ENCODE data around the gene TUBGCP6. TPM values are rescaled to one million over a fixed set of nuclear protein-coding genes. Genes with fewer than 3 reads are reported as not detected.

The TUBGCP6 gene
- total and polyA plus RNA-seq, 4 donors = 23.0 to 68.3 (median 51.0) TPM

DNA sequence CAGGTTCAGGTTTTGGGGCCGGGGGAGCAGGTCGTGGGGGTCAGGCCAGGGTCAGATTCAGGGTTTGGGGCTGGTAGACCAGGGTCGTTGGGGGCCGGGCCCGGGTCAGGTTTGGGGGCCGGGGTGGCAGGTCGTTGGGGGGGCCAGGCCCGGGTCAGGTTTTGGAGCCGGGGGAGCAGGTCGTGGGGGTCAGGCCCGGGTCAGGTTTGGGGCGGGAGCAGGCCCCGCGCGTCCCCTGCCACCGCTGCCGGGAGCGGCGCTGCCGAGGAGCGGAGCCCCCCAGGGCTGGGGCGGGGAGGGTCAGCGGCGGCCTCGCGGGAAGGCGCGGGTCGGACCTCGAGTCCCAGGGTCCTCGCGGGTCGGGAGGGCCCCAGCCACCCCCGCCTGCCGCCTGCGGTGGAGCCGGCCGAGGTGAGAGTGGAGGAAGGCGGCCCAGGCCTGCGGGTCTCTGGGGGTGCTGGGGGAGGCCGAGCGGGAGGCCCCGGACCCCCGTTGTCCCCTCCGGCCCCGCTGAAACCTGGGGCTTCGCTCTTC is 58.6 kb downstream of the TUBGCP6 start:
- Histone ChIP-seq H3K4me3 (ENCODE audit: low read depth, low read length) (peak overlapping the region; percentile 36), H3K27ac (ENCODE audit: low read depth, low read length) (no peak overlapping the region), H3K27me3 (ENCODE audit: control insufficient read depth, insufficient read depth, low read length) (no peaks in the 10 kb centered on the region), H3K9me3 (ENCODE audit: control insufficient read depth, insufficient read depth, low read length) (no peaks in the 10 kb centered on the region), H3K36me3 (ENCODE audit: control insufficient read depth, insufficient read depth, low read length) (peaks cover 48% of the 10 kb centered on the region), H3K4me1 (ENCODE audit: control insufficient read depth, insufficient read depth, low read length) (peaks cover 53% of the 10 kb centered on the region)
- no peak for DNase-seq (ENCODE audit: low read depth in 4 of 6, low spot score in 6 of 6)
- 2% methylated on average over 47 of the region's 47 CpGs for WGBS (ENCODE audit: insufficient coverage)

GRCh38 chr22:50185375-50186087 is 59.3 kb downstream of the TUBGCP6 start, which contains the start of gene TRABD:
Gene TRABD, plus strand, starts transcription at chr22:50185913. Its CDS starts 7,148 bp downstream, at chr22:50193061.
- Histone ChIP-seq H3K4me1 (ENCODE audit: control insufficient read depth, insufficient read depth, low read length) (peaks cover 46% of the 10 kb centered on the region), H3K9me3 (ENCODE audit: control insufficient read depth, insufficient read depth, low read length) (no peaks in the 10 kb centered on the region), H3K27ac (ENCODE audit: low read depth, low read length) (no peak within 1 kb of the TSS), H3K4me3 (ENCODE audit: low read depth, low read length) (peak within 1 kb of the TSS; percentile 52), H3K27me3 (ENCODE audit: control insufficient read depth, insufficient read depth, low read length) (no peaks in the 10 kb centered on the region), H3K36me3 (ENCODE audit: control insufficient read depth, insufficient read depth, low read length) (peaks cover 49% of the 10 kb centered on the region)
- DNase-seq (ENCODE audit: low read depth in 4 of 6, low spot score in 6 of 6) = peak in 5 of 6 donors; percentile 74 to 96 (median 82)
- 2% methylated on average over 51 of the region's 90 CpGs for WGBS (ENCODE audit: insufficient coverage)

DNA sequence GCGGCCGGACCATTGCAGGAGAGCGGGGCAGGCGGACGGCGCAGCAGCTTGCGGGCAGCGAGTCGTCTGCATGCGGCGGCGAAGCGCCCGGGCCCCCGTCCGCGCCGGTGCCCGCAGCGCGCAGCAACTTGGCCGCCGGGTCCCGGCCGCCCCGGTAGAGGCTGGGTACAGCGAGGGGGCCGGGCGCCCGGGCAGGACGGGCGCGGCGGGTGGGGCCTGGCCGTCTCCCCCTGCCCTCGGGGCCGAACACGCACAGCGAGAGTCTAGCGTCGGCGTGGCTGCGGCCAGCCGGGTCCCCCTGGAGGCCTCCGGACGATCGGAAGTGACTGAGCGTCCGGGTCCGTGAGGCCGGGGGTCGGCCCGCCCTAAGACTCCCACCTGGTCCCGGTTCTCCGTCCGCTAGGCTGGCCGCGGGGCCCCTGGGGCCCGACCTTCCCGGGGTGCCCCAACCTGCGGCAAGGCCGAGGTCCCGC is 59.9 kb downstream of the TUBGCP6 start:
- Histone ChIP-seq H3K4me3 (ENCODE audit: low read depth, low read length) (peak overlapping the region; percentile 52), H3K36me3 (ENCODE audit: control insufficient read depth, insufficient read depth, low read length) (peaks cover 49% of the 10 kb centered on the region), H3K9me3 (ENCODE audit: control insufficient read depth, insufficient read depth, low read length) (no peaks in the 10 kb centered on the region), H3K4me1 (ENCODE audit: control insufficient read depth, insufficient read depth, low read length) (peaks cover 40% of the 10 kb centered on the region), H3K27me3 (ENCODE audit: control insufficient read depth, insufficient read depth, low read length) (no peaks in the 10 kb centered on the region), H3K27ac (ENCODE audit: low read depth, low read length) (no peak overlapping the region)
- DNase-seq (ENCODE audit: low read depth in 4 of 6, low spot score in 6 of 6) = no peak
- WGBS (ENCODE audit: insufficient coverage) = 9% methylated on average over 63 of the region's 63 CpGs

DNA sequence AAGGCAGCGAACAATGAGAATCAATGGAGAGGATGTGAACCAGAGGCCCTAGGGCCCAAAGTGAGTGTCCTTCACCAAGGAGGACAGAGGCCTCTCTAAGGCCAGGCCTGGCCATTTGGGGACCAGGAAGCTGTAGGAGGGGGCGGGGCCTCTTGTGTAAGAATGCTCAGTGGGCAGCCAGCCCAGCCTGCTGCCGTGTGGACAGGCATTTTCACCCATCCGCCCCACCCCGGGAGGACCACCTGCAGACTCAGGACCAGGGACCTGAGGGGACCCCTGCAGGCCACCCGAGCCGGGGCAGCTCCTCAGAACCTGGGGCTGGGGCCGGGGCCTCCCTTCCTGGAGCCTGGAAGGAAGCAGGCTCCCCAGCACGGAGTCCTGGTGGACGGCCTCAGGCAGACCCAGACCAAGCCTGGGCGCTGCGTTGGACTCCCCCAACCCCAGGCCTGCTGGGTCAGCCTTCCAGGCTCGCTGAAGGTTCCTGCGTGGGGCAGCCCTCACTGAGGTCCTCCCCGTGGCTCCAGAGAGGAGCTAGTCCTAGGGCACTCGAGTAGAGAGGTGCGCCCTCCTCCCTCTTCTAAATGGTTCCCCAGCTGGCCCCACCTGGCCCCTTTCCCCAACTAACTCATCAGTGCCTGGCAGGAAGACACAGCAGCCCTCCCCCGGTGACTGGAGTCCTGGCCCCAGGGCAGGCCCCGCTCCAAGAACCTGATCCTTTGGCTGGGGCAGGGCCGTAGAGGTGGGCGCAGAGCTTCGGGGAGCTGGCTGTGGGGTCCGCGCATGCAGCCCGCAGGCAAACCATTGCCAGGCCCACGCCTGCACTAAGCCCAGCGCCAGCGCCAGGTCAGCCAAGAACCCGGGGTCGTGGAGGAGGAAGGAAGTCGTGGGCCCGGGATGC is 60.6 kb downstream of the TUBGCP6 start:
- WGBS (ENCODE audit: insufficient coverage) = 47% methylated on average over 30 of the region's 32 CpGs
- peaks cover 33% of the 10 kb centered on the region for H3K4me1 ChIP-seq (ENCODE audit: control insufficient read depth, insufficient read depth, low read length)
- peak in 1 of 6 donors; percentile 40 for DNase-seq (ENCODE audit: low read depth in 4 of 6, low spot score in 6 of 6)
- no peaks in the 10 kb centered on the region for H3K9me3 ChIP-seq (ENCODE audit: control insufficient read depth, insufficient read depth, low read length)
- peak overlapping the region; percentile 12 for H3K4me3 ChIP-seq (ENCODE audit: low read depth, low read length)
- H3K36me3 ChIP-seq (ENCODE audit: control insufficient read depth, insufficient read depth, low read length) = peaks cover 51% of the 10 kb centered on the region
- H3K27me3 ChIP-seq (ENCODE audit: control insufficient read depth, insufficient read depth, low read length) = no peaks in the 10 kb centered on the region
- H3K27ac ChIP-seq (ENCODE audit: low read depth, low read length) = no peak overlapping the region

DNA sequence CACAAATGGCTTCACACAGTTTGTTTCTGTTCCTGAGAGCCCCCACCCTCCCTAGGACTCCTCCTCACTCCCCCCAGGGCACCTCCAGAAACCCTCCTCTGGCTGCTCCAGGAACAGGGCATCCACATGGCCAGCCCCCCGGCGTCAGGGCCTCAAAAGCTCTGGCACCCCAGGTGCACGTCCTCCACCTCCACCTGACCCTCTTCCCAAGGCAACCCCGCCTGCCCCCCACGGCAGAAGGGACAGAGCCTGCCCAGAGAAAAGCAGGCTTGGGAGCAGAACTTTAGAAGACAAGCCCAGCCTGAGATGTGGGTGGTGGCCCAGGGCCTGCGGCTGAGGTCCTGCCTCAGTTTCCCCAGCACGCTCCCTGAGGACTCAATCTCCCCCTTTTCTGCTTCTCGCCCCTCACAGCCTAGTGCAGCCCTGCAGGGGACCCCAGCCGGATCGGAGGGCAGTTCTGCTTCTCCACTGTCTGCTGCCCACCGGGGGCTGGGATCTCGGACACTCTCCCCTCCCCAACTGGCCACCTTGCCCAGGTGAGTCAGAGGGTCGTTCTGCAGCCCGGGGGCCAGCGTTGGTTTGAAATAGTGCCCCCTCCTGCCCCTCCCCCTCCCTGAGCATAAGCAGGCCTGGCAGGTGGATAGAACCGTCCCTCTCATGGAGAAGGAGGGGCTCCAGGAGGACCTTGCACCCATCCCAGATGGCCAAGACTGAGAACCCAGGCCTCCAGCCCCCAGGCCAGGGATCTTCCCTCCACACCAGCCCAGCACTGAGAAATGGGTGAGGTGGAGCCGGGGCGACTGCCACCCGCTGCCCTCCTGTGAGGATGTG is 61.5 kb downstream of the TUBGCP6 start:
- Histone ChIP-seq H3K4me3 (ENCODE audit: low read depth, low read length) (no peak overlapping the region), H3K4me1 (ENCODE audit: control insufficient read depth, insufficient read depth, low read length) (peaks cover 32% of the 10 kb centered on the region), H3K27ac (ENCODE audit: low read depth, low read length) (no peak overlapping the region), H3K9me3 (ENCODE audit: control insufficient read depth, insufficient read depth, low read length) (no peaks in the 10 kb centered on the region), H3K36me3 (ENCODE audit: control insufficient read depth, insufficient read depth, low read length) (peaks cover 54% of the 10 kb centered on the region), H3K27me3 (ENCODE audit: control insufficient read depth, insufficient read depth, low read length) (no peaks in the 10 kb centered on the region)
- 86% methylated on average over 15 of the region's 19 CpGs for WGBS (ENCODE audit: insufficient coverage)
- DNase-seq (ENCODE audit: low read depth in 4 of 6, low spot score in 6 of 6) = no peak

GRCh38 chr22:50182176-50183081 is 62.4 kb downstream of the TUBGCP6 start:
- H3K27ac ChIP-seq (ENCODE audit: low read depth, low read length) = no peak overlapping the region
- 73% methylated on average over 28 of the region's 31 CpGs for WGBS (ENCODE audit: insufficient coverage)
- no peaks in the 10 kb centered on the region for H3K27me3 ChIP-seq (ENCODE audit: control insufficient read depth, insufficient read depth, low read length)
- no peak overlapping the region for H3K4me3 ChIP-seq (ENCODE audit: low read depth, low read length)
- peaks cover 61% of the 10 kb centered on the region for H3K36me3 ChIP-seq (ENCODE audit: control insufficient read depth, insufficient read depth, low read length)
- no peaks in the 10 kb centered on the region for H3K9me3 ChIP-seq (ENCODE audit: control insufficient read depth, insufficient read depth, low read length)
- no peak for DNase-seq (ENCODE audit: low read depth in 4 of 6, low spot score in 6 of 6)
- peaks cover 32% of the 10 kb centered on the region for H3K4me1 ChIP-seq (ENCODE audit: control insufficient read depth, insufficient read depth, low read length)

DNA sequence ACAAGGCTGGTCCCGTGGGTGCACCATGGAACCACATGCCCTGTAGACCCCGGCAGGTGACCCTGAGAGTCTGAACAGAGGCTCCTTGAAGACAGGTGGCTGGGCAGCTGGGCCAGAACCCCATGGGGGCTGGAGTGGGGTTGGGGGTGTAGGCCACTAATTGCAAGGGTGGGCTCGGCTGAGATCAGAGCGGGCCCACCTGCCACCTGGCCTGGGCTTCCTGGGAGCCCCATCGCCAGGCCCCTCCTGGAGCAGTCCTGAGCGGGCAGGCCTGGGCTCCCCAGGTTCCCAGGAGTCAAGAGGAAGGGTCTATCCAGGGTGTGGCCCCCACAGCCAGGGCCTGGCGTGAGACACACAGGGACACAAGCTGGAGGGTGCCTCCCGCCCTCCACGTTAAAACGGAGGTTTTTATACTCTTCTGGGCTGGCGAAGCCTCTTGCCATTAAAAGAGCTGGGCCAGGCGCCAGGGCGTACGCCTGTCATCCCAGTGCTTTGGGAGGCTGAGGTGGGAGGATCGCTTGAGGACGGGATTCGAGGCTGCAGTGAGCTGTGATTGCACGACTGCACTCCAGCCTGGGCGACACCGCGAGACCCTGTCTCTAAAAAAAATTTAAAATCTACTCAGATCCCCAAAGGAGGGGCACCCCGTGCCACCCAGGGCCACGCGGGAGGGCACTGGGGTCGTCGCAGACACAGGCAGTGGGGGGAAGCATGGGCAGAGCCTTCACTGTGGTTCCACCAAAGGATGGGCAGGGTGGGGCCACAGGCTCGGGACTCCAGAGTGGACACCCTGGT is 63.9 kb downstream of the TUBGCP6 start:
- Histone ChIP-seq H3K9me3 (ENCODE audit: control insufficient read depth, insufficient read depth, low read length) (no peaks in the 10 kb centered on the region), H3K4me1 (ENCODE audit: control insufficient read depth, insufficient read depth, low read length) (peaks cover 23% of the 10 kb centered on the region), H3K27ac (ENCODE audit: low read depth, low read length) (no peak overlapping the region), H3K4me3 (ENCODE audit: low read depth, low read length) (no peak overlapping the region), H3K27me3 (ENCODE audit: control insufficient read depth, insufficient read depth, low read length) (no peaks in the 10 kb centered on the region), H3K36me3 (ENCODE audit: control insufficient read depth, insufficient read depth, low read length) (peaks cover 71% of the 10 kb centered on the region)
- no peak for DNase-seq (ENCODE audit: low read depth in 4 of 6, low spot score in 6 of 6)
- 87% methylated on average over 27 of the region's 27 CpGs for WGBS (ENCODE audit: insufficient coverage)
